WTC11 (cell line): Measurements from ENCODE around the gene PDE8B.

Experiments used
- ATF1 ChIP-seq: sonication (generic); formaldehyde crosslinking; IDR thresholded peaks from 2 replicates; pipeline ENCODE4 v1.8.1; 2023; ENCODE audit warnings: mild to moderate bottlenecking, moderate library complexity, missing genetic modification reagents
- NR2C2 ChIP-seq: sonication (generic); formaldehyde crosslinking; IDR thresholded peaks from 2 replicates; pipeline ENCODE4 v1.8.0; 2022; ENCODE audit warnings: mild to moderate bottlenecking, missing genetic modification reagents

GRCh38 chr5:77223653-77224052 lies 13.2 kb downstream of the PDE8B start:
- TF ChIP-seq NR2C2 (CRISPR knock-in tag) (no peak), ATF1 (CRISPR knock-in tag) (no peak)
